HG02798 (cell line): ENCODE measurements around the gene INPP1.
A peak's percentile ranks its signal among the peaks of the same experiment; 100 is the strongest.
"Not testable (repeated sequence)": the region's sequence is repeated elsewhere in the genome, so short reads cannot be mapped to it uniquely, and the experiment has no call there.

Source experiments
- ATAC-seq: cut with Tn5 transposase; IDR thresholded peaks from one replicate; pipeline ENCODE4 v1.9.1; 2021; ENCODE audit warnings: mild to moderate bottlenecking; ENCODE audit not compliant: unreplicated experiment, poor library complexity

INPP1 gene, protein sequence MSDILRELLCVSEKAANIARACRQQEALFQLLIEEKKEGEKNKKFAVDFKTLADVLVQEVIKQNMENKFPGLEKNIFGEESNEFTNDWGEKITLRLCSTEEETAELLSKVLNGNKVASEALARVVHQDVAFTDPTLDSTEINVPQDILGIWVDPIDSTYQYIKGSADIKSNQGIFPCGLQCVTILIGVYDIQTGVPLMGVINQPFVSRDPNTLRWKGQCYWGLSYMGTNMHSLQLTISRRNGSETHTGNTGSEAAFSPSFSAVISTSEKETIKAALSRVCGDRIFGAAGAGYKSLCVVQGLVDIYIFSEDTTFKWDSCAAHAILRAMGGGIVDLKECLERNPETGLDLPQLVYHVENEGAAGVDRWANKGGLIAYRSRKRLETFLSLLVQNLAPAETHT

DNA sequence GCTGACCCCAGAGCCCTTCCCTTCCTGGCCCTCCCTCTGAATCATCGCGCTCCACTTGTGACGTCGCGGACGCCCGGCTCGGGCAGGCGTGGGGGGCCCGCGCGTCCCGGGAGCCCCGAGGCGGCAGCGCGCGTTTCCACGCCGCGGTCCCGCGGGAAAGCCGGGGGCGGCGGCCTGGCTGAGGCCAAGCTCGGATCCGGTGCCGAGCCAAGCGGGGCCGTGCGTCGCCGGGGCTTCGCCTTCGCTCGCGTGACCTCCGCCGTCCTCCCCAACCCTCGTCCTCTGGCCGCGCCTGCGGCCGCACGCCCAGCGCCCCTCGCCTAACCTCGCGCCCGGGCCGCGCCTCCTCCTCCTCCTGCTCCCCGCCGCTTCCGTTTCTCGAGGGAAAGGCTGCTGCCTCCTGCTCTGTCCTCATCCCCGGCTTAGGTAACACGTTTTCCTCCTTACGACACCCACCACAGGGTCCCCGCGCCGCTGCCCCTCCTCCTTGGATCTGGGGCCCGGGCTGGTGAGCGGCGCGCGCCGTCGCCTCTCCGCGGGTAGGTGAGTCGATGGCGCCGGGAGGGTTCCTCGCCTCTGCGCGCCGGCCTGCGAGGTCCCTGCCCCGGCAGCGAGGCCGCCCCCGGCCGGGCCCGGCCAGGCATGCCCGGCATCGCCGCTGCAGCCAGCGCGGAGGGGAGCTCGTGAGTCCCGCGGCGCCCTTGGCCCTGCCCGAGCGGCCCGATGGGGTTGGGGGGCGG, at the start of gene INPP1:
Gene INPP1, plus strand, starts transcription at position 54 of the 740 bp plus-strand sequence. CDS start 16,514 bp downstream, outside the sequence.
- ATAC-seq: peak; percentile 61

GRCh38 chr2:190297880-190298279, 45.5 kb upstream of the INPP1 start:
- not testable (repeated sequence) for ATAC-seq

DNA sequence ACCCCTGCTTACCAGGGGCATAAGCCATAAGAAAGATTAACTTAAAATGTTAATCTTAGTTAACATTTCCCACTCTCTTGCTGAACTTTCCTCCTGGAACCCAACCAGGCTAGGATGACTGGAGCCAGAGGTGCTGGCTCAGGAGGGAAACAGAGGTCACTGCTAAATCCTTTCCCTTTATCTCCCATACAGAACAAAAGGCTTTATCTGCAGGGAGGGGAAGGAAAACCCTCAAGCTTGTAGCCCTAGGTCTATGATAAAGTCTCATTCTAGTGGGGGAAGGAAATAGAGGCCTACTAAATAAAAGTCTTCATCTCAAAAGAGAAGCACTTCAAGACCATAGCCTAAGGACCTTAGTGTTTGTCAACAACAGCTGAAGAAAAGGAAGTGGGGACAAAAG, 42.4 kb upstream of the INPP1 start:
- ATAC-seq: no peak

DNA sequence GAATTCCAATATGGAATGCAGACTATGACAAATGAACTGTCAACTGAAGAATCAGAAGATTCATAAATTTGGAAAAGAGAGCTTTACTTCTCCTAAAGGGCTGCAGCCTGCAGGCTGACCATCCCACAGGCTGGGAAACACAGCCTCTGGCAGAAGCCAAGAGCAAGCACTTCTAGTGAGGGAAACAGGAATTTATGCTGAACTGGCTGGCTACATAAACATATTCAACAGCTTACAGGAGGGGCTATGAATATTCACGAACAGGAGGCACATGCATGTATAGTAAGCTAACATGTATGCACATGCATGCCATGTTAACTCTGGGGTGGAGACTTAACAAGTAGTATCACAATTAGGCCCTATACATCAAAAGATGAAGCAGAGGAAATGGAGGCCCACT, 41.3 kb upstream of the INPP1 start:
- ATAC-seq: no peak

- ATAC-seq: no peak
These were observed 39.7 kb upstream of the INPP1 start for GRCh38 chr2:190303647-190304046.

- ATAC-seq: no peak
These were observed 39.0 kb upstream of the INPP1 start for GRCh38 chr2:190304404-190304803.

DNA sequence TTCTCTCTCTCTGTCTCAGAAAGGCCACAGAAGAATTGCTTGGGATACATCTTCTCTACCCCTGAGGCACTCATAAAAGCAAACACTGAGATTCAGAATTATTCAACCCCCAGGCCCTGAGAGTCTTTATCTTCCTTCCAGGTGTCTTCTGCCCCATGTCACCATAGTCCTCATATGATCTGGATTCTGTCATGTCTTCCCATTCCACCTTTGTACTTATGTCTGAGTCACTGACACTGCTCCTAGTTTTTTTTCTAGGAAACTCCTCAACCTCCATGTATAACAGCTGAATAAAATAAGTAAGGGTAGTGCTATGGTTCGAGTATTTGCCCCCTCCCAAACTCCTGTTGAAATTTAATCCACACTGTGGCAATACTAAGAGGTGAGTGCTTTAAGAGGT, 35.4 kb upstream of the INPP1 start:
- ATAC-seq: no peak

DNA sequence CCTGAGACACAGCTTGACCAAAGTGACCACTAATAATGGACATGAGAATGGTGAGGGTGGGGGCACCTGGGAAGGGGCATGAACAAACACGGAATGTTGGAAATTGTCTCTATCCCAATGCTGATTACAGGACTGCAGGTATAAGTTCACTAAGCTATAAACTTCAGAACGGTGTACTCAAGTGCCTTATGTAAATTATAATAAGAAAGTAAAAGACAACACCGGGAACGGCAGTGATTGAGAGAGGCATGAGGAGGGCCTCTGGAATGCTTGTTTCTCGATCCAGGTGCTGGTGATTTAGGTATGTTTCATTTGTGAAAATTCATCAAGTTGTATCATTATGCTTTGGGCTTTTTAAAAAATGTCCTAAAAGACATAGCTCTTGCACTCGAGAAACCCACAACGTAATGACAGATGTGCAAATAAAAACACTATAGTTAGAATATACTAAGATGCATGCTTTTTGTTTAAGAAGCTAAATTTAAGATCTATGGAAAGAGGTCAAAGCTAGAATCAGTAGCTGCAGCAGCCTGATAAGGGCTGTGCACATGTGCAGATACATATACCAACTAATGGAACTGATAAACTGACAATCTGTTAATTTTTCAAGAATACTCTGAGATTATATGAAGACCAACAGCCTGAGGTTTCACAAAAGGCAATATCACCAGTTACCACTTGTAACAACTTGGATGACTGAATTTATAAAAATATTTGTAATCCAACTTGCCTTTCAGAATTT, 31.3 kb upstream of the INPP1 start:
- ATAC-seq: no peak

- ATAC-seq: not testable (repeated sequence)
These were observed 30.8 kb upstream of the INPP1 start for GRCh38 chr2:190312635-190313025.

GRCh38 chr2:190313880-190314279, 29.5 kb upstream of the INPP1 start:
- ATAC-seq: no peak

DNA sequence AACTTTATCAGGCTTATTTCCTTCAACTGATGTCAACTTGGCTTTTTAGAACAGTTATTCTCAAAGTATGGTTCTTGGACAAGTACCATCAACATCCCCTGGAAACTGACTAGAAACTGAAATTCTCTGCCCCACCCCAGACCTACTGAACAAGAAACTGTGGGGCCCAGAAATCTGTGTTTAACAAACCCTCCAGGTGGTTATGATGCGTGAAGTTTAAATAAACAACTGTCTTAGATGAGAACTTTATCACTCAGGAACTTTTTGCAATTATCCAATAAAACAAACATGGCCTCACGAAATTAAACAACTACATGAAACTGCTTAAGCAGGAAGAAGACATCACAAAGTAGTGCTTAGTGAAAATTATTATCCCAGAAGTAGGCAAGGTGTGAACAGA, 28.1 kb upstream of the INPP1 start:
- ATAC-seq: no peak

GRCh38 chr2:190318514-190318913, 24.9 kb upstream of the INPP1 start:
- no peak for ATAC-seq

- ATAC-seq: peak; percentile 29
These were observed 24.3 kb upstream of the INPP1 start for GRCh38 chr2:190318931-190319554.

GRCh38 chr2:190319555-190320498, 23.6 kb upstream of the INPP1 start, which contains the start of gene HIBCH:
Gene HIBCH, minus strand, starts transcription at chr2:190319826. Its CDS starts 76 bp downstream, at chr2:190319750.
- peak; percentile 96 for ATAC-seq

GRCh38 chr2:190320696-190321095, 22.7 kb upstream of the INPP1 start:
- ATAC-seq: no peak

DNA sequence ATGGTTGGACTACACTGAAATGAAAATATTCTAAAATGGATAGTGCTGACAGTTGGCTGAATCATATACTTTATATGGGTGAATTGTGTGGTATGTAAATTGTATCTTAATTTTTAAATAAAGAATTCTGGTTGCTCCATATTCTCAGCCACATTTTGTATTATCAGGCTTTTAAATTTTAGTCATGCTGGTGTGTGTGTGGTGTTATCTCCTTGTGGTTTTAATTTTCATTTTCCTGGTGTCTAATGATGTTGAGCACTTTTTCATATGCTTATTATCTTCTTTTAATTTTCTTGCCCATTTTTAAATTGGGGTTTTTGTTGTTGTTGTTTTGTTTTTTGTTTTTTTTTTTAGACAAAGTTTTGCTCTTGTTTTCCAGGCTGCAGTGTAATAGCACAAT, 20.0 kb upstream of the INPP1 start:
- ATAC-seq: no peak

GRCh38 chr2:190325588-190325987, 17.8 kb upstream of the INPP1 start:
- ATAC-seq: no peak

DNA sequence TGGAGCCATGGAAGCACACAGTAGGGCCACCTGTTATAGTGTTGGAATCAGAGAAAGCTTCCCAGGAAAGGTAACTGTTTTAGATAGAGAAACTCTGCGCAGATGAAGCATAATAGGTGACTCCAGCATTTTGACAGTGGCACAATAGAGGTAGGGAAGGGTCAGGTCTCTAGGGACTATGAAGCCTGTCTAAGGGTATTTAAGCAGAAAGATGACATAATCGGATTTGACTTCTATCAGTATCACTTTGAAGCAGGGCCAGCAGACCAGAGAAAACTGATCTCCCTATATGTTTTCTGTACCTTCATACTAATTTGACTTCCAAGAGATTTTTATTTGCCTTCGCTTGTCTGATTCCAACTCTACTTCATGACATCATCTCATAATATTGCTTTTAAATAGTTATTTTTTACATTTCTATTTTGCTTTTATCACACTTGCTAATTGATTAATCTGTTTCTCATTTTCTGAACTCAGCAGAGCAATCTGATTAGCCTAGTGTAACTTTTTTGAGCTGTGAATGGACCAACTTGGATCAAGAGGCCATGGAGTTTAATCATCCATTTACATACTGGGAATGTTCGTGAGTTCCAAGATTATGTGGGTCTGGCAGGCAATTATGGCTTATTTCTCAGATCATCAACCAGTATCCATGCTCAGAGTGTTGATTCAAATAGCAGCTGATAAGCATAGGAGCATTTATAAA, 15.4 kb upstream of the INPP1 start:
- ATAC-seq: no peak
